LNCaP clone FGC (cell line): Measurements from ENCODE around the gene TYRP1.

Experiments used
- DNase-seq: peaks from one replicate; pipeline ENCODE4 v3.0.0-alpha.2; 2011; ENCODE audit warnings: low read depth
- H3K4me3 ChIP-seq: 2 replicates; pipeline ENCODE4 v1.5.1; 2011; ENCODE audit warnings: mild to moderate bottlenecking, low read depth, low read length, control low read depth
- CTCF ChIP-seq: IDR thresholded peaks from 2 replicates; pipeline ENCODE4 v1.5.1; 2012; ENCODE audit warnings: mild to moderate bottlenecking; ENCODE audit not compliant: control insufficient read depth, insufficient read depth; ENCODE audit errors: extremely low read depth

Gene TYRP1

GRCh38 chr9:12694013-12694412, 828 bp downstream of the TYRP1 start:
- no peak overlapping the region for H3K4me3 ChIP-seq
- DNase-seq = no peak
- TF ChIP-seq CTCF = no peak

- DNase-seq = no peak
- no peak for TF ChIP-seq CTCF
- no peak overlapping the region for H3K4me3 ChIP-seq
These were observed 2.3 kb downstream of the TYRP1 start for GRCh38 chr9:12695474-12695873.

GRCh38 chr9:12696931-12697622, 3.9 kb downstream of the TYRP1 start:
- no peak overlapping the region for H3K4me3 ChIP-seq
- no peak for TF ChIP-seq CTCF
- no peak for DNase-seq

- no peak for TF ChIP-seq CTCF
- no peak for DNase-seq
- no peak overlapping the region for H3K4me3 ChIP-seq
These were observed 4.5 kb downstream of the TYRP1 start for GRCh38 chr9:12697719-12698118.

- TF ChIP-seq CTCF = no peak
- no peak overlapping the region for H3K4me3 ChIP-seq
- no peak for DNase-seq
These were observed 5.1 kb downstream of the TYRP1 start for GRCh38 chr9:12698266-12698665.

GRCh38 chr9:12698986-12699385, 5.8 kb downstream of the TYRP1 start:
- TF ChIP-seq CTCF = 0 out of 2 replicates have a peak, but pooled peaks have one; percentile 9

GRCh38 chr9:12699529-12699928, 6.3 kb downstream of the TYRP1 start:
- H3K4me3 ChIP-seq = no peak overlapping the region
- DNase-seq = no peak
- TF ChIP-seq CTCF = peak; percentile 25

More at GRCh38 chr9:12698986-12699385, 5.8 kb downstream of the TYRP1 start:
- no peak overlapping the region for H3K4me3 ChIP-seq
- DNase-seq = no peak
